NB4 (cell line): Measurements from ENCODE around the gene HMCN2.

Experiments used
- MYC ChIP-seq: IDR thresholded peaks from 2 replicates; pipeline ENCODE4 v1.6.1; 2011; ENCODE audit warnings: low read depth, low read length
- POLR2A ChIP-seq: IDR thresholded peaks from 2 replicates; pipeline ENCODE4 v1.6.1; 2011; ENCODE audit warnings: mild to moderate bottlenecking; ENCODE audit not compliant: insufficient read length; ENCODE audit errors: extremely low read depth
- TF ChIP-seq, protein P1 (sequence below): IDR thresholded peaks from 2 replicates; pipeline ENCODE4 v1.6.1; 2011; ENCODE audit warnings: low read depth, low read length
- TF ChIP-seq, protein P2 (sequence below): IDR thresholded peaks from one replicate; pipeline ENCODE4 v1.5.1; 2012; ENCODE audit warnings: low read depth, low read length

DNA sequence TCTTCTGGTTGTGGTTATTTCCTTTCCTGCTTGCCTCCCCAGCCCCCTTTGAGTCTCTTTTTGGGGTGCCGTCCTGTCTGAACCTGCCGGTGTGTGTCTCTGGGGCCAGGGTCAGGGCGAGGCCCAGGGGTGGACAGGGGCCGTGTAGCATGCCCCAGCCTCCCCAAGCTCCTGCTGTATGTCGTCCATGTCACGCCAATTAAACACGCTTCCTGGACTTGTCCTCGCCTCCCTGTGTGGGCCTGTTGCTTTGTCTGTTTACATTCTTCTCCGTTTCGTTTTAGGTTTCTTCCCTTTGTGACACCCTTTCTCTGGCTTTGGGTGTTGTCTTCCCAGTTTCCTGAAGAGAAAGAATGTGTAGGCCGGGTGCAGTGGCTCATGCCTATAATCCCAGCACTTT, 28.5 kb upstream of the HMCN2 start:
- TF ChIP-seq, protein P1, sequence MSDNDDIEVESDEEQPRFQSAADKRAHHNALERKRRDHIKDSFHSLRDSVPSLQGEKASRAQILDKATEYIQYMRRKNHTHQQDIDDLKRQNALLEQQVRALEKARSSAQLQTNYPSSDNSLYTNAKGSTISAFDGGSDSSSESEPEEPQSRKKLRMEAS = no peak
- TF ChIP-seq, protein P2, sequence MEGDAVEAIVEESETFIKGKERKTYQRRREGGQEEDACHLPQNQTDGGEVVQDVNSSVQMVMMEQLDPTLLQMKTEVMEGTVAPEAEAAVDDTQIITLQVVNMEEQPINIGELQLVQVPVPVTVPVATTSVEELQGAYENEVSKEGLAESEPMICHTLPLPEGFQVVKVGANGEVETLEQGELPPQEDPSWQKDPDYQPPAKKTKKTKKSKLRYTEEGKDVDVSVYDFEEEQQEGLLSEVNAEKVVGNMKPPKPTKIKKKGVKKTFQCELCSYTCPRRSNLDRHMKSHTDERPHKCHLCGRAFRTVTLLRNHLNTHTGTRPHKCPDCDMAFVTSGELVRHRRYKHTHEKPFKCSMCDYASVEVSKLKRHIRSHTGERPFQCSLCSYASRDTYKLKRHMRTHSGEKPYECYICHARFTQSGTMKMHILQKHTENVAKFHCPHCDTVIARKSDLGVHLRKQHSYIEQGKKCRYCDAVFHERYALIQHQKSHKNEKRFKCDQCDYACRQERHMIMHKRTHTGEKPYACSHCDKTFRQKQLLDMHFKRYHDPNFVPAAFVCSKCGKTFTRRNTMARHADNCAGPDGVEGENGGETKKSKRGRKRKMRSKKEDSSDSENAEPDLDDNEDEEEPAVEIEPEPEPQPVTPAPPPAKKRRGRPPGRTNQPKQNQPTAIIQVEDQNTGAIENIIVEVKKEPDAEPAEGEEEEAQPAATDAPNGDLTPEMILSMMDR = no peak
- TF ChIP-seq MYC (no peak), POLR2A (no peak)
